Activated CD8-positive, alpha-beta T cell treated with anti-CD3 and anti-CD28 coated beads for 36 hours (primary cell): ENCODE results near the gene PCNX2. TPM values are rescaled to one million over a fixed set of nuclear protein-coding genes. Genes with fewer than 3 reads are reported as not detected.

ENCODE experiments used
- ATAC-seq: fragments of 200-7000 bp; cut with Tn5 transposase; one replicate; pipeline ENCODE4 v1.10.0; 2021; ENCODE audit warnings: mild to moderate bottlenecking, moderate library complexity
- CTCF ChIA-PET: fragments of 350-600 bp; sonication (Branson Sonifier 250); formaldehyde crosslinking; loops from one replicate; lab custom pipeline; 2021; ENCODE audit warnings: antibody characterized with exemption; lab: Charles Lee
- POLR2A ChIA-PET: fragments of 350-600 bp; sonication (Branson Sonifier 250); formaldehyde crosslinking; loops from one replicate; lab custom pipeline; 2021; ENCODE audit warnings: antibody characterized with exemption; lab: Charles Lee
- DNase-seq: peaks from one replicate; pipeline ENCODE4 v3.0.0-alpha.2; 2020
- H3K27ac Mint-ChIP-seq: one replicate; pipeline ENCODE4 v1.8.0; 2021; ENCODE audit warnings: mild to moderate bottlenecking, mixed read lengths
- H3K27me3 Mint-ChIP-seq: one replicate; pipeline ENCODE4 v1.8.0; 2021; ENCODE audit warnings: mixed read lengths
- H3K36me3 Mint-ChIP-seq: one replicate; pipeline ENCODE4 v1.8.0; 2021; ENCODE audit warnings: low read depth, mixed read lengths
- H3K4me1 Mint-ChIP-seq: one replicate; pipeline ENCODE4 v1.8.0; 2021; ENCODE audit warnings: low read depth, mixed read lengths
- H3K4me3 Mint-ChIP-seq: one replicate; pipeline ENCODE4 v1.8.0; 2021; ENCODE audit warnings: mild to moderate bottlenecking, moderate library complexity, mixed read lengths
- H3K9me3 Mint-ChIP-seq: one replicate; pipeline ENCODE4 v1.8.0; 2021; ENCODE audit warnings: mixed read lengths
- CTCF ChIP-seq: fragments of 200-600 bp; IDR thresholded peaks from one replicate; pipeline ENCODE4 v1.8.0; 2022; ENCODE audit warnings: antibody characterized with exemption, mild to moderate bottlenecking
- intact Hi-C: fragments of 100-400 bp; cut with micrococcal nuclease; formaldehyde crosslinking; loops from one replicate; pipeline ENCODE4 v1.10.0; 2022
- total RNA-seq, 2 experiments: library from RNA; stranded (reverse); gene quantifications; one replicate each; pipeline ENCODE4 v1.2.3, GENCODE V29; 2021

Gene PCNX2
- total RNA-seq, 2 experiments from 2014 or later = 14.4 to 14.9 TPM

GRCh38 chr1:233038581-233038980, 256.9 kb downstream of the PCNX2 start:
- CTCF ChIA-PET = interaction anchor here (1.0 kb wide), 1 partner anchor 12 kb away, joined by 3 read pairs; no protein-coding TSS in a partner anchor
- intact Hi-C loops = no loop called here
- POLR2A ChIA-PET = no interaction called here

GRCh38 chr1:233037843-233038242, 257.7 kb downstream of the PCNX2 start:
- ATAC-seq = no peak
- ChIA-PET POLR2A (no interaction called here), CTCF (no interaction called here)
- Mint-ChIP-seq H3K9me3 (no peaks in the 10 kb centered on the region), H3K4me1 (peaks cover 3% of the 10 kb centered on the region), H3K27me3 (no peaks in the 10 kb centered on the region), H3K27ac (no peak overlapping the region), H3K36me3 (peaks cover 7% of the 10 kb centered on the region), H3K4me3 (no peak overlapping the region)
- intact Hi-C loops = no loop called here
- DNase-seq = no peak
- no peak for TF ChIP-seq CTCF

More at GRCh38 chr1:233038581-233038980, 256.9 kb downstream of the PCNX2 start:
- peaks cover 7% of the 10 kb centered on the region for H3K36me3 Mint-ChIP-seq
- no peaks in the 10 kb centered on the region for H3K4me1 Mint-ChIP-seq
- no peak overlapping the region for H3K27ac Mint-ChIP-seq
- DNase-seq (no peak), ATAC-seq (no peak)
- no peak for TF ChIP-seq CTCF
- H3K27me3 Mint-ChIP-seq = no peaks in the 10 kb centered on the region
- H3K9me3 Mint-ChIP-seq = no peaks in the 10 kb centered on the region
- no peak overlapping the region for H3K4me3 Mint-ChIP-seq

GRCh38 chr1:233034836-233035235, 260.7 kb downstream of the PCNX2 start:
- no peaks in the 10 kb centered on the region for H3K9me3 Mint-ChIP-seq
- no peak for DNase-seq
- peaks cover 2% of the 10 kb centered on the region for H3K36me3 Mint-ChIP-seq
- no peak overlapping the region for H3K4me3 Mint-ChIP-seq
- H3K27me3 Mint-ChIP-seq = no peaks in the 10 kb centered on the region
- peaks cover 6% of the 10 kb centered on the region for H3K4me1 Mint-ChIP-seq
- ChIA-PET CTCF (no interaction called here), POLR2A (no interaction called here)
- H3K27ac Mint-ChIP-seq = no peak overlapping the region
- no peak for ATAC-seq
- intact Hi-C loops = no loop called here
- TF ChIP-seq CTCF = no peak

DNA sequence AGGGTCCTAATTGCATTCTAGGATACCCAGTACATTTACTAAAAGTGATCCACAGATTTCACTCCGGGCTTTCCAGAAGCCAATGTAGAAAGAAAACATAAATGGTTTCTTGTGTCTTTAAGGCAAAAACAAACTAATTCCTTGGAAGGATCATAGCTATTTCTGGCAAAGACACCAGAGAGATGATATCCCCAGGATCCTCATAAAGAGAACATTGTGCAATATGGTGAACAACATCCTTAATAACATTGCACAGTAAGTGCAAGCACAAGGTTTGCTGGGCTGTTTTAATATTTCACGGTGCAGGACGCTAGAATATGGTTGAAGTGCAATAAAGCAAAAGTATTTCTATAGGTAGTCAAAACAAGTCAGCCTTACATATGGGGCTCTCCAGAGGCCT, 262.2 kb downstream of the PCNX2 start:
- no peak for DNase-seq
- Mint-ChIP-seq H3K27me3 (no peaks in the 10 kb centered on the region), H3K9me3 (no peaks in the 10 kb centered on the region), H3K36me3 (peaks cover 2% of the 10 kb centered on the region), H3K27ac (no peak overlapping the region), H3K4me3 (no peak overlapping the region), H3K4me1 (peaks cover 6% of the 10 kb centered on the region)
- CTCF ChIA-PET = no interaction called here
- POLR2A ChIA-PET = interaction anchor here (0.6 kb wide), 1 partner anchor 41 kb away, joined by 3 read pairs; no protein-coding TSS in a partner anchor
- TF ChIP-seq CTCF = no peak
- intact Hi-C loops = no loop called here
- no peak for ATAC-seq

DNA sequence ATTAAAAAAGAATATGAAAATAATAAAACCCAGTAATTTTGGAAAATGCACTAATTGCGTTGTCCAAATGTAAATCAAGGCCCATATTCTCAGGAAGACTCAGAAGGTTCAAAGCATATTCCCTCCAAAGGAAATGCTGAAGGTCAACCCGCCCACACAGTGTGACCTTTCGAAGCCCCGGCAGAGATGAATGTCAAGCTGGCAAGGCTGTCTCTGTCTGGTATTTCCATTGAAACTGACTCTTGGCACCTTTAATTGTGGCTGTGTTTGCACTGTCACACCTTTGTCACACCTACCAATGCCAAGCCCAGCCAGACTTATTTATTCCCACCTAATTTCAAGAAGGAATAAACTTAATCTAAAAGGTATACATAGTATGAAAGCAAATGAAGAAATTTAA, 262.6 kb downstream of the PCNX2 start:
- H3K9me3 Mint-ChIP-seq = no peaks in the 10 kb centered on the region
- peaks cover 2% of the 10 kb centered on the region for H3K36me3 Mint-ChIP-seq
- no peaks in the 10 kb centered on the region for H3K27me3 Mint-ChIP-seq
- POLR2A ChIA-PET = interaction anchor here (0.6 kb wide), 1 partner anchor 42 kb away, joined by 3 read pairs; no protein-coding TSS in a partner anchor
- no peak overlapping the region for H3K27ac Mint-ChIP-seq
- H3K4me3 Mint-ChIP-seq = no peak overlapping the region
- ATAC-seq (no peak), DNase-seq (peak; percentile 27)
- H3K4me1 Mint-ChIP-seq = peaks cover 6% of the 10 kb centered on the region
- no peak for TF ChIP-seq CTCF
- intact Hi-C loops = no loop called here
- CTCF ChIA-PET = no interaction called here
